ENCODE measurements around the gene SNAPC3. TPM values are rescaled to one million over a fixed set of nuclear protein-coding genes. Genes with fewer than 3 reads are reported as not detected.
"Not testable (repeated sequence)": the region's sequence is repeated elsewhere in the genome, so short reads cannot be mapped to it uniquely, and the experiment has no call there.

Gene SNAPC3
- polyA plus RNA-seq, 4 donors, result 43.4 to 50.9 (median 47.7) TPM

- no peak for DNase-seq (ENCODE audit: low read depth in 4 of 4, low spot score in 3 of 4)
These were observed 695 bp upstream of the SNAPC3 start for GRCh38 chr9:15421990-15422371.

GRCh38 chr9:15423231-15423985, 732 bp downstream of the SNAPC3 start:
- DNase-seq (ENCODE audit: low read depth in 4 of 4, low spot score in 3 of 4), result no peak

GRCh38 chr9:15426019-15426418, 3.3 kb downstream of the SNAPC3 start:
- no peak for DNase-seq (ENCODE audit: low read depth in 4 of 4, low spot score in 3 of 4)

GRCh38 chr9:15427702-15428101, 5.0 kb downstream of the SNAPC3 start:
- not testable (repeated sequence) for DNase-seq (ENCODE audit: low read depth in 4 of 4, low spot score in 3 of 4)

- DNase-seq (ENCODE audit: low read depth in 4 of 4, low spot score in 3 of 4), result no peak
These were observed 8.5 kb downstream of the SNAPC3 start for GRCh38 chr9:15430920-15431844.

- no peak for DNase-seq (ENCODE audit: low read depth in 4 of 4, low spot score in 3 of 4)
These were observed 10.5 kb downstream of the SNAPC3 start for GRCh38 chr9:15433191-15433590.

- DNase-seq (ENCODE audit: low read depth in 4 of 4, low spot score in 3 of 4), result no peak
These were observed 11.0 kb downstream of the SNAPC3 start for GRCh38 chr9:15433661-15434060.

GRCh38 chr9:15438891-15439290, 16.2 kb downstream of the SNAPC3 start:
- DNase-seq (ENCODE audit: low read depth in 4 of 4, low spot score in 3 of 4), result no peak

- DNase-seq (ENCODE audit: low read depth in 4 of 4, low spot score in 3 of 4), result not testable (repeated sequence)
These were observed 19.2 kb downstream of the SNAPC3 start for GRCh38 chr9:15441841-15442240.

- DNase-seq (ENCODE audit: low read depth in 4 of 4, low spot score in 3 of 4), result not testable (repeated sequence)
These were observed 19.6 kb downstream of the SNAPC3 start for GRCh38 chr9:15442264-15442663.

- DNase-seq (ENCODE audit: low read depth in 4 of 4, low spot score in 3 of 4), result no peak
These were observed 21.5 kb downstream of the SNAPC3 start for GRCh38 chr9:15444141-15444540.

- DNase-seq (ENCODE audit: low read depth in 4 of 4, low spot score in 3 of 4), result no peak
These were observed 31.3 kb downstream of the SNAPC3 start for GRCh38 chr9:15453956-15454355.

GRCh38 chr9:15461056-15461455, 38.4 kb downstream of the SNAPC3 start:
- no peak for DNase-seq (ENCODE audit: low read depth in 4 of 4, low spot score in 3 of 4)

GRCh38 chr9:15461601-15462000, 38.9 kb downstream of the SNAPC3 start:
- DNase-seq (ENCODE audit: low read depth in 4 of 4, low spot score in 3 of 4), result no peak

GRCh38 chr9:15468145-15468544, 45.5 kb downstream of the SNAPC3 start:
- no peak for DNase-seq (ENCODE audit: low read depth in 4 of 4, low spot score in 3 of 4)

- DNase-seq (ENCODE audit: low read depth in 4 of 4, low spot score in 3 of 4), result no peak
These were observed 46.7 kb downstream of the SNAPC3 start for GRCh38 chr9:15469406-15469805.

GRCh38 chr9:15469862-15470261, 47.2 kb downstream of the SNAPC3 start:
- DNase-seq (ENCODE audit: low read depth in 4 of 4, low spot score in 3 of 4), result no peak

- no peak for DNase-seq (ENCODE audit: low read depth in 4 of 4, low spot score in 3 of 4)
These were observed 53.4 kb downstream of the SNAPC3 start for GRCh38 chr9:15475923-15476536.

GRCh38 chr9:15480028-15480427, 57.4 kb downstream of the SNAPC3 start:
- DNase-seq (ENCODE audit: low read depth in 4 of 4, low spot score in 3 of 4), result no peak

- DNase-seq (ENCODE audit: low read depth in 4 of 4, low spot score in 3 of 4), result no peak
These were observed 59.5 kb downstream of the SNAPC3 start for GRCh38 chr9:15482146-15482545.

GRCh38 chr9:15484802-15485201, 62.1 kb downstream of the SNAPC3 start:
- DNase-seq (ENCODE audit: low read depth in 4 of 4, low spot score in 3 of 4), result no peak

Data from right renal pelvis (tissue), 4 donors.